K562 (cell line): ENCODE measurements around the gene KLHL15. TPM values are rescaled to one million over a fixed set of nuclear protein-coding genes. Genes with fewer than 3 reads are reported as not detected.

Experiments used
- ATAC-seq: fragments of 200-7000 bp; cut with Tn5 transposase; 3 replicates; pipeline ENCODE4 v1.9.1; 2020; ENCODE audit warnings: moderate library complexity
- BruUV-seq: library from RNA; stranded (reverse); fragments of 400-500 nt; replicated peaks from 2 replicates; lab custom pipeline; 2021; lab: Mats Ljungman, UMichigan
- CTCF ChIA-PET: fragments of 300-600 bp; formaldehyde crosslinking; extraction: SDS; loops from one replicate; lab custom pipeline; 2021; ENCODE audit warnings: low intra/inter-chr PET ratio; lab: Yijun Ruan, JAX
- POLR2A ChIA-PET: fragments of 300-600, 350-650 bp; sonication (Branson Sonifier 250); formaldehyde crosslinking; extraction: SDS; loops from one replicate; lab custom pipeline; 2021; ENCODE audit warnings: antibody characterized with exemption, inconsistent platforms; lab: Yijun Ruan, JAX
- DNase-seq, 4 experiments: peaks; one replicate each; pipeline versions ENCODE4 v3.0.0 to v3.0.0-alpha.2; 2011 to 2018; ENCODE audit warnings: low spot score in 3 of 4, mixed read lengths in 3 of 4; ENCODE audit errors: extremely low read depth in 1 of 4
- FAIRE-seq: peaks from 2 replicates; lab custom pipeline; 2011; peaks lifted over from hg19 to GRCh38; lab: Jason Lieb, UNC
- H2AFZ ChIP-seq: 2 replicates; pipeline ENCODE4 v1.6.0; 2011; ENCODE audit warnings: low read depth, low read length, control low read depth, inconsistent platforms
- H3K27ac ChIP-seq: fragments of 200-600 bp; 3 replicates; pipeline ENCODE4 v1.8.0; 2011; ENCODE audit warnings: low read depth, mild to moderate bottlenecking, control low read depth, inconsistent platforms, low read length, moderate library complexity, mixed read lengths; ENCODE audit errors: extremely low read depth
- H3K27me3 ChIP-seq, 2 experiments: fragments of 300-600 bp in 1 of 2; 2 replicates in 1 of 2; 3 replicates in 1 of 2; pipeline versions ENCODE4 v1.6.0 to v1.8.0; 2011; ENCODE audit warnings: inconsistent platforms in 2 of 2, low read length in 2 of 2, mild to moderate bottlenecking in 1 of 2, mixed read lengths in 1 of 2, moderate library complexity in 1 of 2; ENCODE audit not compliant: control insufficient read depth in 2 of 2, insufficient read depth in 2 of 2
- H3K36me3 ChIP-seq: fragments of 300-600 bp; 3 replicates; pipeline ENCODE4 v1.8.0; 2011; ENCODE audit warnings: mild to moderate bottlenecking, low read length, inconsistent platforms; ENCODE audit not compliant: control insufficient read depth, insufficient read depth
- H3K4me1 ChIP-seq, 2 experiments: fragments of 200-600 bp in 1 of 2; replicated peaks in 1 of 2; 2 replicates in 1 of 2; 3 replicates in 1 of 2; pipeline versions ENCODE4 v1.5.1 to v1.8.0; 2011; ENCODE audit warnings: inconsistent platforms in 2 of 2, low read length in 2 of 2, mild to moderate bottlenecking in 1 of 2, mixed read lengths in 1 of 2, moderate library complexity in 1 of 2; ENCODE audit not compliant: control insufficient read depth in 2 of 2, insufficient read depth in 2 of 2
- H3K4me2 ChIP-seq: 2 replicates; pipeline ENCODE4 v1.6.1; 2011; ENCODE audit warnings: low read length, control low read depth, inconsistent platforms, mixed read lengths; ENCODE audit not compliant: insufficient read depth
- H3K4me3 ChIP-seq: fragments of 200-600 bp; sonication (generic), shearing (Covaris generic); 2 replicates; pipeline ENCODE4 v1.5.1; 2016; ENCODE audit warnings: control low read depth, inconsistent platforms
- H3K79me2 ChIP-seq: fragments of 200-600 bp; 3 replicates; pipeline ENCODE4 v1.8.0; 2011; ENCODE audit warnings: low read length, inconsistent platforms; ENCODE audit not compliant: control insufficient read depth, insufficient read depth
- H3K9ac ChIP-seq, 2 experiments: 2 replicates each; pipeline versions ENCODE4 v1.6.0 to v1.6.1; 2011; ENCODE audit warnings: low read depth in 2 of 2, low read length in 2 of 2, control low read depth in 1 of 2, inconsistent platforms in 1 of 2, mild to moderate bottlenecking in 1 of 2, mixed read lengths in 1 of 2; ENCODE audit not compliant: insufficient read depth in 1 of 2
- H3K9me1 ChIP-seq: one replicate; pipeline ENCODE4 v1.6.0; 2011; ENCODE audit warnings: inconsistent platforms, mild to moderate bottlenecking, low read length, moderate library complexity; ENCODE audit not compliant: control insufficient read depth, insufficient read depth
- H3K9me3 ChIP-seq: replicated peaks from 2 replicates; pipeline ENCODE4 v1.5.1; 2011; ENCODE audit warnings: low read depth, low read length, inconsistent platforms; ENCODE audit not compliant: control insufficient read depth, insufficient read depth
- H4K20me1 ChIP-seq: replicated peaks from 2 replicates; pipeline ENCODE4 v1.6.1; 2011; ENCODE audit warnings: low read length, inconsistent platforms, mixed read lengths; ENCODE audit not compliant: control insufficient read depth, insufficient read depth
- C11orf30 ChIP-seq: fragments of 450-650 bp; IDR thresholded peaks from 2 replicates; pipeline ENCODE4 v1.6.1; 2016; ENCODE audit warnings: low read depth, mild to moderate bottlenecking
- ESRRB ChIP-seq: fragments of 250-450 bp; sonication (Bioruptor Pico); IDR thresholded peaks from 2 replicates; pipeline ENCODE4 v1.5.0; 2020; ENCODE audit warnings: mild to moderate bottlenecking, moderate library complexity, borderline replicate concordance
- POLR2AphosphoS5 ChIP-seq: IDR thresholded peaks from 2 replicates; pipeline ENCODE4 v1.6.1; 2011; ENCODE audit warnings: mild to moderate bottlenecking, low read depth, low read length, moderate library complexity; ENCODE audit not compliant: control insufficient read depth, insufficient read depth
- SMAD2 ChIP-seq: fragments of 150-350 bp; IDR thresholded peaks from 2 replicates; pipeline ENCODE4 v1.6.1; 2014; ENCODE audit warnings: low read depth, mild to moderate bottlenecking, low read length
- STAG1 ChIP-seq: sonication (generic); formaldehyde crosslinking; IDR thresholded peaks from 2 replicates; pipeline ENCODE4 v1.5.0; 2020; ENCODE audit warnings: missing genetic modification reagents, borderline replicate concordance
- STAT5B ChIP-seq: fragments of 250-450 bp; sonication (Bioruptor Pico); IDR thresholded peaks from 2 replicates; pipeline ENCODE4 v1.8.0; 2021; ENCODE audit warnings: mild to moderate bottlenecking, inconsistent platforms
- ZNF146 ChIP-seq: IDR thresholded peaks from one replicate; pipeline ENCODE4 v1.6.1; 2018; ENCODE audit warnings: missing compliant biosample characterization; ENCODE audit not compliant: unreplicated experiment
- WGBS: fragments of 100-300 bp; shearing (Covaris generic); methylation state at CpG from one replicate; pipeline ENCODE4 v1.1.6; 2016; ENCODE audit warnings: low coverage, mixed read lengths; ENCODE audit not compliant: insufficient coverage; ENCODE audit errors: missing lambda C conversion rate; 5-methylcytosine and 5-hydroxymethylcytosine counted together
- in situ Hi-C: fragments of 300-500 bp; cut with MboI; formaldehyde crosslinking; loops from 4 replicates; pipeline ENCODE4 v1.15.0; 2018; ENCODE audit warnings: inconsistent platforms, mixed read lengths
- intact Hi-C: fragments of 100-400 bp; cut with micrococcal nuclease; formaldehyde crosslinking; loops from 2 replicates; pipeline ENCODE4 v1.14.2; 2022
- polyA plus RNA-seq, 8 experiments: library from polyadenylated mRNA; depleted of rRNA in 4 of 8; stranded (reverse) in 5 of 8; unstranded in 3 of 8; fragments of >200 nt; fragmentation: Nextera tagmentation in 2 of 8; fragmentation: Illumina TruSeq in 1 of 8; extraction: Ambion mirVana in 2 of 8; extraction: Trizol in 1 of 8; gene quantifications; 2 replicates each; pipeline versions ENCODE4 v1.2.1 to v1.2.3, GENCODE V29; 2011 to 2014; ENCODE audit warnings: inconsistent platforms in 1 of 8, missing spikeins in 1 of 8
- total RNA-seq, 7 experiments: library from RNA; depleted of rRNA in 6 of 7; stranded (reverse); fragments of >200 nt in 6 of 7; fragmentation: Illumina TruSeq in 2 of 7; extraction: Trizol in 2 of 7; gene quantifications; 2 replicates each; pipeline versions ENCODE4 v1.2.1 to v1.2.3, GENCODE V29; 2011 to 2021; ENCODE audit warnings: low replicate concordance in 1 of 7
- TF ChIP-seq, protein P1 (sequence below): fragments of 250-450 bp; sonication (Bioruptor Pico); IDR thresholded peaks from 2 replicates; pipeline ENCODE4 v1.6.1; 2021; ENCODE audit warnings: mild to moderate bottlenecking
- TF ChIP-seq, protein P2 (sequence below): fragments of 450-650 bp; conservative IDR thresholded peaks from 2 replicates; pipeline ENCODE4 v1.6.1; 2016; ENCODE audit warnings: missing genetic modification characterization, low read depth, mild to moderate bottlenecking, control low read depth, missing compliant biosample characterization
- TF ChIP-seq, protein P3 (sequence below): IDR thresholded peaks from 2 replicates; pipeline ENCODE4 v1.6.1; 2011; ENCODE audit not compliant: insufficient read length; ENCODE audit errors: extremely low read depth

Gene KLHL15
- total and polyA plus RNA-seq, 9 of the 15 experiments (the other 6 are each of a cell fraction or from before 2014, with no cell fraction given), result 3.0 to 12.4 (median 7.6) TPM

DNA sequence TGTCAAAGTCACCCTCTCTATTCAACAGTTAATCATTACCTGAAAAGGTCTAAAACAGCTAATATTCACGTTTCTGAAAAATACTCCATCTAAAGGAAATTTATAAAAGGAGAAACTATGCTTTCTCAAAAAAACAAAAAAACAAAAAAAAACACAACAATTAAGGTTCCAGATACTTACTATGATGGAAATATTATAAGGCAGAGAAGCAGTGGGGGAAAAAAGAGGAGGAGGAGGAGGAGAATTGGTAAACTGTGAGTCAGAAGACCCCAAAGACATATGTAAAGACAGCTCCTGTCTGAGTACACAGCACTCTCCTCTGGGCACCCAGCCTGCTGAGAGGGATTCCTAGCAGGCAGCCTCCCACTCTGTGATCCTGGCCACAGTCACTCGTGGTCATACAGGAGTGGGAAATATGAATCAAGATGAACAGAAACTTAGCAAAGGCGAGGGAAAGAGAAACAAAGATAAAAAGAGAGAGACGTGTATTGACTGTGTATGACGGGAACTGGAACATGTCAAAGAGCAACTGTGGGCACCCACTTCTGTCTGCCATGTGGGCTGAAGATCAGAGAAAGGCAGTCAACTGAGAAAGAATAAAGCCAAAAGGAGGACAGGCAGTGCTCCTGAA lies 12.5 kb downstream of the KLHL15 start:
- 56% methylated on average over 1 of the region's 5 CpGs for WGBS
- POLR2A ChIA-PET, result interaction anchor here (0.5 to 1.8 kb wide), 4 partner anchors 7 to 46 kb away, joined by 3 to 4 read pairs (median 3); no protein-coding TSS in a partner anchor
- no peak for DNase-seq
- Histone ChIP-seq H4K20me1 (no peaks in the 10 kb centered on the region), H3K27me3 (no peaks in the 10 kb centered on the region), H3K9me3 (no peaks in the 10 kb centered on the region), H3K27ac (no peak overlapping the region), H3K9me1 (no peaks in the 10 kb centered on the region), H3K79me2 (peaks cover 71% of the 10 kb centered on the region), H3K9ac (no peak overlapping the region), H3K4me3 (no peak overlapping the region), H3K4me2 (no peak overlapping the region), H3K4me1 (no peaks in the 10 kb centered on the region; a peak in 1 of 5 replicates), H3K36me3 (peaks cover 34% of the 10 kb centered on the region; the same call in 2 of the 3 replicates), H2AFZ (no peak overlapping the region)
- BruUV-seq, result no TSS peak
- TF ChIP-seq, protein P1, sequence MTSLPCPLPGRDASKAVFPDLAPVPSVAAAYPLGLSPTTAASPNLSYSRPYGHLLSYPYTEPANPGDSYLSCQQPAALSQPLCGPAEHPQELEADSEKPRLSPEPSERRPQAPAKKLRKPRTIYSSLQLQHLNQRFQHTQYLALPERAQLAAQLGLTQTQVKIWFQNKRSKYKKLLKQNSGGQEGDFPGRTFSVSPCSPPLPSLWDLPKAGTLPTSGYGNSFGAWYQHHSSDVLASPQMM (CRISPR knock-in tag), result no peak
- 0 out of 2 replicates have a peak, but pooled peaks have one; percentile 31 for TF ChIP-seq POLR2AphosphoS5
- no peak for FAIRE-seq
- ATAC-seq, result peak; percentile 24
- intact Hi-C loops (no loop called here), in situ Hi-C loops (no loop called here)
- CTCF ChIA-PET, result no interaction called here

DNA sequence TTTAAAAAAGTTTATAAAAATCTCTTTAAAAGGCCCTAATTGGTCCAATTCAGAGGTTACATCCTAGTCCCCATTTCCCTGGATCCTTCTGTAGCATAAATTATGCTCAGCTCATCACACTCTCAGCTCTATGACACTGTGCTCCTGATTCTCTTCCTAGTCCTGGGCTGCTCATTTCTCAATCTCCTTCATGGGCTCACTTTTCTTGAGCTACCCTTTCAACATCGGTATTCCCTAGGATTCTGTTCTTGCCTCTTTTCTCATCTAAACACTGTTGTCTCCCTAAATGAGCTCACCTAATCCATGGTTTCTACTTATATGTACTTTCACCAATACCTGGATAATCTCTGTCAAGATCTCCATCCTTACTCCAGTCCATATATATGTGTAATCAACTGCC lies 14.7 kb downstream of the KLHL15 start:
- Histone ChIP-seq H3K4me3 (no peak overlapping the region), H3K27ac (no peak overlapping the region), H4K20me1 (no peaks in the 10 kb centered on the region), H3K27me3 (no peaks in the 10 kb centered on the region), H3K4me1 (no peaks in the 10 kb centered on the region; a peak in 1 of 5 replicates), H3K79me2 (peaks cover 65% of the 10 kb centered on the region), H3K4me2 (no peak overlapping the region), H3K9ac (no peak overlapping the region), H3K9me3 (no peaks in the 10 kb centered on the region), H3K36me3 (peaks cover 26% of the 10 kb centered on the region; the same call in 2 of the 3 replicates), H2AFZ (no peak overlapping the region), H3K9me1 (no peaks in the 10 kb centered on the region)
- ATAC-seq, result 0 out of 3 replicates have a peak, but pooled peaks have one; percentile 6
- WGBS, result 100% methylated on average over 1 of the region's 1 CpG
- no peak for FAIRE-seq
- in situ Hi-C loops, result no loop called here
- DNase-seq, result no peak
- ChIA-PET CTCF (no interaction called here), POLR2A (interaction anchor here (0.8 to 1.8 kb wide), 5 partner anchors 8 to 44 kb away, joined by 3 to 6 read pairs (median 5); no protein-coding TSS in a partner anchor)
- intact Hi-C loops, result no loop called here
- no TSS peak for BruUV-seq
- TF ChIP-seq, protein P2, sequence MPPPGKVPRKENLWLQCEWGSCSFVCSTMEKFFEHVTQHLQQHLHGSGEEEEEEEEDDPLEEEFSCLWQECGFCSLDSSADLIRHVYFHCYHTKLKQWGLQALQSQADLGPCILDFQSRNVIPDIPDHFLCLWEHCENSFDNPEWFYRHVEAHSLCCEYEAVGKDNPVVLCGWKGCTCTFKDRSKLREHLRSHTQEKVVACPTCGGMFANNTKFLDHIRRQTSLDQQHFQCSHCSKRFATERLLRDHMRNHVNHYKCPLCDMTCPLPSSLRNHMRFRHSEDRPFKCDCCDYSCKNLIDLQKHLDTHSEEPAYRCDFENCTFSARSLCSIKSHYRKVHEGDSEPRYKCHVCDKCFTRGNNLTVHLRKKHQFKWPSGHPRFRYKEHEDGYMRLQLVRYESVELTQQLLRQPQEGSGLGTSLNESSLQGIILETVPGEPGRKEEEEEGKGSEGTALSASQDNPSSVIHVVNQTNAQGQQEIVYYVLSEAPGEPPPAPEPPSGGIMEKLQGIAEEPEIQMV, result no peak
- no peak for TF ChIP-seq STAG1
- no peak for TF ChIP-seq STAT5B (CRISPR knock-in tag)
- TF ChIP-seq SMAD2, result no peak
- no peak for TF ChIP-seq C11orf30
- TF ChIP-seq ZNF146 (CRISPR knock-in tag), result no peak
- TF ChIP-seq, protein P3, sequence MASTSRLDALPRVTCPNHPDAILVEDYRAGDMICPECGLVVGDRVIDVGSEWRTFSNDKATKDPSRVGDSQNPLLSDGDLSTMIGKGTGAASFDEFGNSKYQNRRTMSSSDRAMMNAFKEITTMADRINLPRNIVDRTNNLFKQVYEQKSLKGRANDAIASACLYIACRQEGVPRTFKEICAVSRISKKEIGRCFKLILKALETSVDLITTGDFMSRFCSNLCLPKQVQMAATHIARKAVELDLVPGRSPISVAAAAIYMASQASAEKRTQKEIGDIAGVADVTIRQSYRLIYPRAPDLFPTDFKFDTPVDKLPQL, result no peak
- TF ChIP-seq ESRRB (CRISPR knock-in tag), result no peak
